LHCN-M2 (cell line): ENCODE measurements around the gene ZBTB46. TPM values are rescaled to one million over a fixed set of nuclear protein-coding genes. Genes with fewer than 3 reads are reported as not detected.

ENCODE experiments used
- DNase-seq: peaks from one replicate; pipeline ENCODE4 v3.0.0-alpha.2; 2012; ENCODE audit warnings: low read depth
- total RNA-seq: library from RNA; depleted of rRNA; stranded (reverse); fragments of >200 nt; gene quantifications from 2 replicates; pipeline ENCODE4 v1.2.3, GENCODE V29; 2014

The ZBTB46 gene
- total RNA-seq, 1 experiment from 2014 or later, result 9.1 TPM

GRCh38 chr20:63839620-63840019, 8.6 kb upstream of the ZBTB46 start:
- DNase-seq, result no peak

GRCh38 chr20:63837479-63837878, 6.4 kb upstream of the ZBTB46 start:
- no peak for DNase-seq

- no peak for DNase-seq
These were observed 5.6 kb upstream of the ZBTB46 start for GRCh38 chr20:63836458-63837344.

- DNase-seq, result peak; percentile 99
These were observed 4.2 kb upstream of the ZBTB46 start for GRCh38 chr20:63835021-63835858.

DNA sequence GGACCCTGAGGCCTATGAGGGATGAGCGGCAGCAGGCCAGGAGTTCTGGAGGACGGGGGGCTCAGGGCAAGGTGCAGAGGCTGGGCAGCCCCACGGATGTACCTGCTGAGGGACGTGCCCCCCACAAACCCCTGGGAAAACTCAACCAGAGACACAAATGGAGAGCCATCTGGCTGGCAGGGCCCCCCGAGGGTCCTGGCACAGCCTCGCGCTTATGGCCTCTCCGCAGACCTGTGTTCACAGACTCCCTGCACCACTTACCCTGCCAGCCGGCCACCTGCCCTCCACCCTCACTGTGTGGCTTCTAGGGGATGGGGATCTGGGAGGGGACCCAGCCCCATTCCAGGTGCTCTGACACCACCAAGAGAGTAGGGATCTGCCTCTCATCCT, 3.4 kb upstream of the ZBTB46 start:
- DNase-seq, result no peak

- DNase-seq, result peak; percentile 88
These were observed 2.9 kb upstream of the ZBTB46 start for GRCh38 chr20:63833776-63834490.

DNA sequence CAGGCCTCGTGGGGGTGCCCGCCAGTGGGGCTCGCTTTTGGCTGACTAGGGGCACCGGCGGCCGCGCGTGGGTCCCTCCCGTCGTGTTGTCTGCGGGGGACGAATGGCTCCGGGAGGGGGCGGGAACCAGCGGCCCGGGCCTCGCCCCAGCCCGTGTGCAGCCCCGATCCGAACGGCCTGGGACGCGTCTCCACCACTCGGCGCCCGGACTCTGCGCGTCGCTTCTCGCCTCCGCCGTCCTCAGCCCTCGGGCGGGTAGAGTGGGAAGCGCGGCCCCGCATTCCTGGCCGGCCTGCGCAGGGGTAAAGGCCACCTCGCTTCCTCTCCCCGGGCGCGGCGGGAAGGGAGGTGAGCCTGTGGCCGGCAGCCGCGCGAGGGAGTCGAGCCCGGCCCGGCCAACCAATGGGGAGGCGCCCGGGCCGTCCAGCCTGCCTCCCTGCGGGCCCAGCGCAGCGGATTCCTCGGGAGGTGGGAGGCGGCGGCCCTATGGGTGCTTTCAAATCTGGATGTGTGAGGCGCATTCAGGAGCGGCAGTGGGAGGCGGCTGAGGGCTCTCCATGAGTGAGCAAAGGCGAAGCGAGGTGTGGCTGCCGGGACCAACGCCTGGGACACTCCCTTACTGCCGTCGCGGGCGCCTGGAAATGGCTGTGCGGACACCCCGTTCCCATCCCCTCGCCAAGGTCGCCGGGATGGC, 1.1 kb upstream of the ZBTB46 start:
- DNase-seq, result no peak

GRCh38 chr20:63831646-63831992, 555 bp upstream of the ZBTB46 start:
- no peak for DNase-seq

DNA sequence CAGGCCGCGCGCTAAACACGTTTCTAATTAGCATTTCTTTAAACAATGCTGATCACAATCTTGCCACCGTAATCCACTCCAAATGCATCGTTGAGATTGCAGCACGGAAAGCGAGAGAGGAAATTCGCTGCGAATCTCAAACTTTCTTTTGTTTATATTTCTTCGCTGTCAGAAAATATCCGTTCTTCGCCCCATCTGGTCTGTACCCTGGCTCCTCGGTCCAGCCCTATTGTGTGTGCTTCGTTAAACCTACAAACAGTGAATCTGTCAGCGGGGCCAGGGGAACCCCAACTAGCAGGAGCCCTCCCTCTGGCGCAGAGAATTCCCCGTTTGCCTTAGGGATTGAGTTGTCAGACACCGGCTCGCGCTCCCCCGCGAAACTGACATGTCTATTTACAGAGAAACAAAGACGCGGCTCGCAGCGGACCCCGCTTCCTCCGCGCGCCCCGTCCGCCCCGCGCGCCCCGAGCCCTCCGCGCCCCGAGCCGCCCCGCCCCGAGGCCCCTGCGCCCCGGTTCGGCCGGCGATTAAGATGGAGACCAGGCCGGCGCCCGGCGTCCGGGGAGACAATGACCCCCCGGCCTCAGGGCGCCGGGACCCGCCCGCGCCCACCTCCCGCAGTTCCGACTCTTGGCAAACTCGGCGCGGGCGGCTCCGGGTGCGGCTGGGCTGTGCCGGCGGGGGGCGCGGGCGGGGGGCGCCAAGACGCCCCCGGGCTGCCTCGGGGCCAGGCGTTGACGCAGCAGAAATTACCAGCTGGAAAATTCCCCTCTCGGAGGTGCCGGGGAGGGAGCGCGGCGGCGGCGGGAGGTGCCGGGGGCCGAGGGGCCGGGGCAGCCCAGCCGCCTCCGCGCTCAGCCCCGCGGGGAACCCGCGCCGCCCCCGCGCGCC, 874 bp downstream of the ZBTB46 start:
- DNase-seq, result no peak

DNA sequence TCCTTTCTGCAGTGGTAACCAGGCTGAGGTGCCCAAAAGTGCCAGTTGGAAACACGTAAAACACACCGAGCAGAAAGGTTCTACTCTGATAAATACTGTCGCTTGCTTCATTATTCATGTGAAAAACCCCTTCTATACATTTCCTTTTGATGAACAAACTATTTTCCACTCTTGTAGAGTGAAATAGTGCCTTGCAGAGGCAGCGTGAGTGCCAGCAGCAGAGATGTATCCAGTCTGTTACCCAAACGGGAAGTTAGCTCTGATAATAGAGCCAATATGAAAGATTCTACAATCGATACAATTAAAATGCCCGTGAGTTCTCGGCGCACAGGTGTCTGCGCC, 1.5 kb downstream of the ZBTB46 start:
- DNase-seq, result no peak

DNA sequence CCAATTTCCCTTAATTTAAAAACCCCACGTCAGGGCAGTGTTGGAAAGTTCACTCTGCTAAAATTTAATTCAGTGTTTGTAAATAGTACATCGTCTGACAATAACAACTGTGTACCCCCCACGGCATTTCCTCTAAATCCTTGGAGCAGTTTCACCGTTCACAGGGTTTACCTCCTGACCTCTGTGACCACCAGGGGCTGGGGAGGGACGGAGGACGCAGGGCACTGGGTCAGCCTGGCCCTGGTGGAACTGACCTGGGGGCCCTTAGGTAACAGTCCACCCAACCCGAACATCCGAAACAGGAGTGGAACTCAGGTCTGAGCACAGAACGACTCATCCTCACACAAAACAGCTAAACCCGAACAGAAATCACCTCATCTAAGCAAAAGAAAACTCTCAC, 2.1 kb downstream of the ZBTB46 start:
- DNase-seq, result no peak

GRCh38 chr20:63828545-63828944, 2.5 kb downstream of the ZBTB46 start:
- DNase-seq, result no peak

DNA sequence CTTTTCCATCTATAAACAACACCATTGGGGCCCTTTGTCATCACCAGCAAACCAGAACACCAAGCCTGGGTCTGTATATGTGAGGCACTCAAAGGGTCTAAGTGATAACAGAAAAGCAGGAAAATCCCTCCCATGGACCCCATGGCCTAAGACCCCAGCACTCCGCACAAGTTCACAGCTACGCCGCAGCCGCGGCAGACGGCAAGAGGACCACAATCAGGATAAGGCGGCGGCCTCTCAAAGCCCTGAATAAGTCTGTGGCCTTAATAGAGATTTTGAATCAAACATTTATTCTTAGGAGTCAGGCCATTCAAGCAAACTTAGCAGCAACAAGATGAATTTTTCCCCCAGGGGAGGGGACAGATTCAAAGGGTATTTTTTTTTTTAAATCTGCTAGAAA, 2.9 kb downstream of the ZBTB46 start:
- no peak for DNase-seq

- no peak for DNase-seq
These were observed 4.3 kb downstream of the ZBTB46 start for GRCh38 chr20:63826753-63827152.

DNA sequence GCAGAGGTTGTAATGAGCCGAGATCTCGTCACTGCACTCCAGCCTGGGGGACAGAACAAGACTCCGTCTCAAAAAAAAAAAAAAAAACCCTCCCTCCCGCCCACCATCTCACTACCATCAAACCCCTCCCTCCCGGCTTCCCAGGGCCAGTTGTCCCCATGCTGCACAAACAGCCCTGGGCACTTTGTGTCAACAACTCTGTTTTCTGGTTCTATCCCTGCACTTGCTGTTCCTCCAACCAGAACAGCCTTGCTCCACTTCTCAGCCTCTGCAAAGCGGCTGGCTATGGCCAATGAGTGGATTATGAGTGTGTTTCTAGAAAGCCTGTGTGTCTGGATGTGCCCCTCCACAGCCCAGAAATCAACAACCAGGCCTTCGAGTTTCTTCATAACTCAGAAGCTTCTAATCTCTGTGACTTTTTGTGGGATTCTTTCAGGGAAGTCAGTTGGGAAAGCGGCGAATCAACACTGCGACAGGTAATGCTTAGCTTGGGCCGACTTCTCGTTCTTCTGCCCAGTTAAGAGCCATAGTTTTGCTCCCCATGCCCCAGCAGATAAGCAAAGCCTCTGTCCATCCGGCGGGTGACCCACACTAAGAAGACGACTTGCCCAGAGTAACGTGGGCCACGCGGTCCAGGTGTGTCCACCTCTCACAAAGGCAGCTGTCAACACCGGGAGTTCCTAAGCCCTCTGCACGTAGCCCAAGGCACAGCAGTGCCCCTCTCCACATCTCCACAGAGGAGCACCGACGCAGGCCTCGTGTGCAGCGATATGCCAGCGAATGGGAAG, 5.5 kb downstream of the ZBTB46 start:
- no peak for DNase-seq

DNA sequence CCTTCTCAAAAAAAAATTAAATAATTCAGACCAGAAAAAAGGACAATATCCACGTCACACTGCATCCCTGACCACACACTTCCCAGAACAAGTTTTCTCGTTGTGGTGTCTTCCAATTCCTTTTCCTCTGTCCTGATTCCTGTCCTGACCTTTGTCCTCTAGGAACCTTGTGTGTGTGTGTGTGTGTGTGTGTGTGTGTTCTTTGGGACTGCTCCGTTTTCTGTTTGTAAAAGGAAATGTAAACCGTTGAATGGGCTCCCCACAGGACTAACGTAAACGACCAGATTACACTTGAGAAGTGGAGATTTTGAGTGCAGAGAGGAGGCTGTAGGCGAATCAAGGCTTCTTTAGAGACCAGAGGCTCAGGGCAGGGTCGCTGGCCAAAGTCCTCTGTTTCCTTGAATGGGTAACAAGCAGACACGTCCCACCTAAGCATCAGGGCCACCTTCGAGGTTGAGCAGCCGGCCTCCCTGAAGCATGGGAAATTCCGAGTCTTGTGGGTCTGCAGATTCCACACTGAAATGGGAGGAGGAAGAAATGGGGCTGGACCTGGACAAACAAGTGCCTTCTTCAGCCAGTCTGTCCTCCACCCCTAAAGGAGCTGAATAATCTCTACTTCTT, 7.3 kb downstream of the ZBTB46 start:
- DNase-seq, result no peak

DNA sequence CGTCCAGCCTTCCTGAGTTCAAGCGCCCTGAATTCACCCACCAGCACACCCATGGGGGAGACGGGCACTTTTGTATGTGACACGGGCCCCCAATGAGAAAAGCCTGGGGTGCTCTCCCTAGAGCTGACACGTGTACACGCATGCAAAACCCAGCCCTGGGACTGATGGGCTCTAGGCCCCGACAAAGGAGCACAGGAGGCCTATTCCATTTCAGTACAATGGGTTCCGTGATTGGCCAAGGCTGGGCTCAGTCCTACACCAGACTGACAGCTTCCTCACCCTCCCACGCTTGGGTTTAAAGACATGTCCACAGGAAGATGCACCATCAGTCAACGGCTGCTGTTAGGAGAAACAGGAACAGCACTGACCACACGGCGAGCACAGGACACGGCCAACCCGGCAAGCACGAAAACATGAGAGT, 8.8 kb downstream of the ZBTB46 start:
- DNase-seq, result no peak

- DNase-seq, result no peak
These were observed 9.3 kb downstream of the ZBTB46 start for GRCh38 chr20:63821811-63822210.

DNA sequence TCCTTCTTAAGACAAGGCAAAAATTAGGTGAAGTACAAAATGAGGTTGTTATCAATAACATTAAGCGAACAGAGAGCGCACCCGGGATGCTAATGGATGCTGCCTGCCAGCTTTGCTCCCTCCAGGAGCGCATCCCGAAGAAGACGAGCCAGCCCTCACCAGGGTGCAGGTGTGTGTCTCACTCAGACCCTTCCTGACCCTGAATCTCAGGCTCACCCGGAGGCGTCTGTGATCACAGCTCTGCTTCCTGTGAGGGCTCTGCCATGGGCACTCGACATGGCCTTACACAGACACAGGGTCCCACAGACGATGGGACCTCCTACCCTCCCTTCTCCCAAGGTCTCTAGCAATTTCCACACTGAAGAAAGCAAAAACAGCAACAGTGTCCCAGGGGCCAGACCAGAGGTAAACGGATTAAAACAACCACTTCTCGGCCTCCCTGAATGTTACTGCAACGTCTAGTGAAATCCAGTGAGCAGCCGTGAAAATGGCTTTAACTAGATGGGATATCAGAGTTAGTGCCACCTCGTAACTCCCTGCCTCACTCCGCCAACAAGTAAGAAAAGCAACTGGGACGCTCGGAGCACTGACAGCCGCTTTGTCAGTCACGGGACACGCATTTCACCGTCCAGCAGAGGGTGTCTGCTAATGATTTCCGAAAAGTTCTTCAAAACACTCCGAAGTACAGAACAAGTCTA, 11.7 kb downstream of the ZBTB46 start:
- peak; percentile 37 for DNase-seq
